Smooth muscle cell (in vitro differentiated cells): ENCODE measurements around the gene NUDT16L1. TPM values are rescaled to one million over a fixed set of nuclear protein-coding genes. Genes with fewer than 3 reads are reported as not detected.

Experiments used
- DNase-seq: peaks from one replicate; lab custom pipeline; 2025; ENCODE audit not compliant: unreplicated experiment; lab: John Stamatoyannopoulos, UW
- H2AFZ ChIP-seq: fragments of 200-600 bp; sonication (generic); 2 replicates; pipeline ENCODE4 v1.6.0; 2016; ENCODE audit warnings: antibody characterized with exemption, low read depth, mild to moderate bottlenecking
- H3F3A ChIP-seq: fragments of 200-600 bp; sonication (generic); 2 replicates; pipeline ENCODE4 v1.6.0; 2017; ENCODE audit warnings: antibody characterized with exemption, low read depth
- H3K27ac ChIP-seq: fragments of 200-600 bp; sonication (generic); 2 replicates; pipeline ENCODE4 v1.5.1; 2016; ENCODE audit warnings: low read depth, mild to moderate bottlenecking
- H3K27me3 ChIP-seq: fragments of 200-600 bp; sonication (generic); 2 replicates; pipeline ENCODE4 v1.6.1; 2016; ENCODE audit warnings: low read depth, mild to moderate bottlenecking
- H3K36me3 ChIP-seq: fragments of 200-600 bp; sonication (generic); 2 replicates; pipeline ENCODE4 v1.5.1; 2016; ENCODE audit warnings: low read depth
- H3K4me1 ChIP-seq: fragments of 200-600 bp; sonication (generic); 2 replicates; pipeline ENCODE4 v1.5.1; 2016; ENCODE audit warnings: low read depth
- H3K4me2 ChIP-seq: fragments of 200-600 bp; sonication (generic); 2 replicates; pipeline ENCODE4 v1.6.0; 2016; ENCODE audit warnings: mild to moderate bottlenecking
- H3K4me3 ChIP-seq: fragments of 200-600 bp; sonication (generic); 2 replicates; pipeline ENCODE4 v1.5.1; 2016; ENCODE audit warnings: mild to moderate bottlenecking
- H3K79me2 ChIP-seq: fragments of 200-600 bp; sonication (generic); 2 replicates; pipeline ENCODE4 v1.6.0; 2016; ENCODE audit warnings: low read depth, mild to moderate bottlenecking
- H3K9ac ChIP-seq: fragments of 200-600 bp; sonication (generic); 2 replicates; pipeline ENCODE4 v1.6.0; 2016; ENCODE audit warnings: low read depth
- H3K9me3 ChIP-seq: fragments of 200-600 bp; sonication (generic); replicated peaks from 2 replicates; pipeline ENCODE4 v1.5.1; 2016; ENCODE audit warnings: low read depth
- H4K20me1 ChIP-seq: fragments of 200-600 bp; sonication (generic); 2 replicates; pipeline ENCODE4 v1.6.0; 2016; ENCODE audit warnings: low read depth
- CTCF ChIP-seq: fragments of 200-600 bp; sonication (generic); IDR thresholded peaks from 2 replicates; pipeline ENCODE4 v1.5.1; 2017; ENCODE audit warnings: borderline replicate concordance, mild to moderate bottlenecking, antibody characterized with exemption; ENCODE audit not compliant: insufficient read depth, poor library complexity, severe bottlenecking
- WGBS: methylation state at CpG from one replicate; pipeline ENCODE4 v1.1.7; 2016; ENCODE audit warnings: low lambda C conversion rate; 5-methylcytosine and 5-hydroxymethylcytosine counted together
- polyA plus RNA-seq: library from polyadenylated mRNA; unstranded; fragments of >200 nt; fragmentation: Nextera tagmentation; extraction: Ambion mirVana; gene quantifications from 2 replicates; pipeline ENCODE4 v1.2.1, GENCODE V29; 2016
- total RNA-seq: library from RNA; depleted of rRNA; stranded (reverse); fragments of >200 nt; gene quantifications from 2 replicates; pipeline ENCODE4 v1.2.3, GENCODE V29; 2014

The NUDT16L1 gene
- total and polyA plus RNA-seq, 2 experiments from 2014 or later = 17.6 to 48.3 TPM

GRCh38 chr16:4685776-4686496 lies 7.4 kb upstream of the NUDT16L1 start:
- Histone ChIP-seq H3K9ac (no peak overlapping the region), H3K4me3 (no peak overlapping the region), H3K4me2 (no peak overlapping the region), H3F3A (no peaks in the 10 kb centered on the region), H3K79me2 (no peaks in the 10 kb centered on the region), H3K4me1 (no peaks in the 10 kb centered on the region), H3K36me3 (no peaks in the 10 kb centered on the region), H3K27ac (no peak overlapping the region), H2AFZ (no peak overlapping the region), H4K20me1 (peaks cover 8% of the 10 kb centered on the region), H3K9me3 (no peaks in the 10 kb centered on the region), H3K27me3 (no peaks in the 10 kb centered on the region)
- DNase-seq = no peak
- TF ChIP-seq CTCF = no peak
- WGBS = 96% methylated on average over 38 of the region's 38 CpGs

GRCh38 chr16:4686497-4687210 lies 6.7 kb upstream of the NUDT16L1 start:
- Histone ChIP-seq H2AFZ (no peak overlapping the region), H3K79me2 (no peaks in the 10 kb centered on the region), H3K4me3 (no peak overlapping the region), H3K36me3 (no peaks in the 10 kb centered on the region), H3K9ac (no peak overlapping the region), H3F3A (no peaks in the 10 kb centered on the region), H3K27ac (no peak overlapping the region), H4K20me1 (peaks cover 6% of the 10 kb centered on the region), H3K27me3 (no peaks in the 10 kb centered on the region), H3K9me3 (no peaks in the 10 kb centered on the region), H3K4me2 (no peak overlapping the region), H3K4me1 (no peaks in the 10 kb centered on the region)
- DNase-seq = no peak
- TF ChIP-seq CTCF = no peak
- WGBS = 94% methylated on average over 27 of the region's 27 CpGs

GRCh38 chr16:4687416-4687815 lies 5.9 kb upstream of the NUDT16L1 start:
- Histone ChIP-seq H2AFZ (no peak overlapping the region), H3K27ac (no peak overlapping the region), H3K36me3 (no peaks in the 10 kb centered on the region), H3K4me3 (no peak overlapping the region), H3K79me2 (no peaks in the 10 kb centered on the region), H3K27me3 (no peaks in the 10 kb centered on the region), H3K4me2 (no peak overlapping the region), H3K9me3 (no peaks in the 10 kb centered on the region), H3K4me1 (no peaks in the 10 kb centered on the region), H3F3A (peaks cover 2% of the 10 kb centered on the region), H3K9ac (no peak overlapping the region), H4K20me1 (peaks cover under 1% of the 10 kb centered on the region)
- 91% methylated on average over 8 of the region's 8 CpGs for WGBS
- DNase-seq = no peak
- no peak for TF ChIP-seq CTCF
